HepG2 (cell line): ENCODE data around the gene PYGO2. TPM values are rescaled to one million over a fixed set of nuclear protein-coding genes. Genes with fewer than 3 reads are reported as not detected.

Experiments
- HNRNPL ChIP-seq: fragments of 200-400 bp; formaldehyde crosslinking; IDR thresholded peaks from 2 replicates; pipeline ENCODE4 v1.6.1; 2017; ENCODE audit warnings: mild to moderate bottlenecking, low read depth, low read length
- TBX2 ChIP-seq: sonication (generic); formaldehyde crosslinking; IDR thresholded peaks from 2 replicates; pipeline ENCODE4 v1.5.0; 2020; ENCODE audit warnings: missing genetic modification reagents, mild to moderate bottlenecking, borderline replicate concordance
- ZBTB7A ChIP-seq: sonication (generic); formaldehyde crosslinking; IDR thresholded peaks from 2 replicates; pipeline ENCODE4 v1.8.0; 2022; ENCODE audit warnings: mild to moderate bottlenecking, missing genetic modification reagents
- ZNF563 ChIP-seq: sonication (generic); formaldehyde crosslinking; IDR thresholded peaks from 2 replicates; pipeline ENCODE4 v1.8.0; 2022; ENCODE audit warnings: mild to moderate bottlenecking, moderate library complexity, missing genetic modification reagents
- ZNF776 ChIP-seq: sonication (generic); formaldehyde crosslinking; IDR thresholded peaks from 2 replicates; pipeline ENCODE4 v1.4.0; 2020; ENCODE audit warnings: mild to moderate bottlenecking, missing genetic modification reagents
- ZXDC ChIP-seq: sonication (generic); formaldehyde crosslinking; IDR thresholded peaks from 2 replicates; pipeline ENCODE4 v1.5.0; 2020; ENCODE audit warnings: mild to moderate bottlenecking, missing genetic modification reagents
- polyA plus RNA-seq, 8 experiments: library from polyadenylated mRNA; depleted of rRNA in 3 of 8; stranded (reverse) in 7 of 8; unstranded in 1 of 8; fragments of >200 nt; fragmentation: Illumina TruSeq in 4 of 8; extraction: Trizol in 4 of 8; gene quantifications; 2 replicates each; pipeline versions ENCODE4 v1.2.1 to v1.2.3, GENCODE V29; 2011 to 2016; ENCODE audit warnings: low read depth in 4 of 8, missing spikeins in 1 of 8, mixed read lengths in 1 of 8; ENCODE audit not compliant: insufficient read depth in 1 of 8
- total RNA-seq, 5 experiments: library from RNA; depleted of rRNA; stranded (reverse); fragments of >200 nt; fragmentation: Illumina TruSeq; extraction: Trizol; gene quantifications; 2 replicates each; pipeline ENCODE4 v1.2.3, GENCODE V29; 2016; ENCODE audit warnings: low read depth in 1 of 5
- TF ChIP-seq, protein P1 (sequence below): sonication (generic); formaldehyde crosslinking; IDR thresholded peaks from one replicate; pipeline ENCODE4 v1.5.1; 2020; ENCODE audit warnings: mild to moderate bottlenecking, missing genetic modification reagents; ENCODE audit errors: not compliant biosample characterization
- TF ChIP-seq, protein P2 (sequence below): sonication (generic); formaldehyde crosslinking; IDR thresholded peaks from 2 replicates; pipeline ENCODE4 v1.4.0; 2020; ENCODE audit warnings: mild to moderate bottlenecking, missing genetic modification reagents
- TF ChIP-seq, protein P3 (sequence below): IDR thresholded peaks from 2 replicates; pipeline ENCODE4 v1.6.1; 2016; ENCODE audit warnings: mild to moderate bottlenecking

PYGO2 gene
- total and polyA plus RNA-seq, 2 of the 13 experiments (the other 11 are each of a cell fraction or from before 2014, with no cell fraction given) = 20.3 to 21.8 TPM

- TF ChIP-seq, protein P1, sequence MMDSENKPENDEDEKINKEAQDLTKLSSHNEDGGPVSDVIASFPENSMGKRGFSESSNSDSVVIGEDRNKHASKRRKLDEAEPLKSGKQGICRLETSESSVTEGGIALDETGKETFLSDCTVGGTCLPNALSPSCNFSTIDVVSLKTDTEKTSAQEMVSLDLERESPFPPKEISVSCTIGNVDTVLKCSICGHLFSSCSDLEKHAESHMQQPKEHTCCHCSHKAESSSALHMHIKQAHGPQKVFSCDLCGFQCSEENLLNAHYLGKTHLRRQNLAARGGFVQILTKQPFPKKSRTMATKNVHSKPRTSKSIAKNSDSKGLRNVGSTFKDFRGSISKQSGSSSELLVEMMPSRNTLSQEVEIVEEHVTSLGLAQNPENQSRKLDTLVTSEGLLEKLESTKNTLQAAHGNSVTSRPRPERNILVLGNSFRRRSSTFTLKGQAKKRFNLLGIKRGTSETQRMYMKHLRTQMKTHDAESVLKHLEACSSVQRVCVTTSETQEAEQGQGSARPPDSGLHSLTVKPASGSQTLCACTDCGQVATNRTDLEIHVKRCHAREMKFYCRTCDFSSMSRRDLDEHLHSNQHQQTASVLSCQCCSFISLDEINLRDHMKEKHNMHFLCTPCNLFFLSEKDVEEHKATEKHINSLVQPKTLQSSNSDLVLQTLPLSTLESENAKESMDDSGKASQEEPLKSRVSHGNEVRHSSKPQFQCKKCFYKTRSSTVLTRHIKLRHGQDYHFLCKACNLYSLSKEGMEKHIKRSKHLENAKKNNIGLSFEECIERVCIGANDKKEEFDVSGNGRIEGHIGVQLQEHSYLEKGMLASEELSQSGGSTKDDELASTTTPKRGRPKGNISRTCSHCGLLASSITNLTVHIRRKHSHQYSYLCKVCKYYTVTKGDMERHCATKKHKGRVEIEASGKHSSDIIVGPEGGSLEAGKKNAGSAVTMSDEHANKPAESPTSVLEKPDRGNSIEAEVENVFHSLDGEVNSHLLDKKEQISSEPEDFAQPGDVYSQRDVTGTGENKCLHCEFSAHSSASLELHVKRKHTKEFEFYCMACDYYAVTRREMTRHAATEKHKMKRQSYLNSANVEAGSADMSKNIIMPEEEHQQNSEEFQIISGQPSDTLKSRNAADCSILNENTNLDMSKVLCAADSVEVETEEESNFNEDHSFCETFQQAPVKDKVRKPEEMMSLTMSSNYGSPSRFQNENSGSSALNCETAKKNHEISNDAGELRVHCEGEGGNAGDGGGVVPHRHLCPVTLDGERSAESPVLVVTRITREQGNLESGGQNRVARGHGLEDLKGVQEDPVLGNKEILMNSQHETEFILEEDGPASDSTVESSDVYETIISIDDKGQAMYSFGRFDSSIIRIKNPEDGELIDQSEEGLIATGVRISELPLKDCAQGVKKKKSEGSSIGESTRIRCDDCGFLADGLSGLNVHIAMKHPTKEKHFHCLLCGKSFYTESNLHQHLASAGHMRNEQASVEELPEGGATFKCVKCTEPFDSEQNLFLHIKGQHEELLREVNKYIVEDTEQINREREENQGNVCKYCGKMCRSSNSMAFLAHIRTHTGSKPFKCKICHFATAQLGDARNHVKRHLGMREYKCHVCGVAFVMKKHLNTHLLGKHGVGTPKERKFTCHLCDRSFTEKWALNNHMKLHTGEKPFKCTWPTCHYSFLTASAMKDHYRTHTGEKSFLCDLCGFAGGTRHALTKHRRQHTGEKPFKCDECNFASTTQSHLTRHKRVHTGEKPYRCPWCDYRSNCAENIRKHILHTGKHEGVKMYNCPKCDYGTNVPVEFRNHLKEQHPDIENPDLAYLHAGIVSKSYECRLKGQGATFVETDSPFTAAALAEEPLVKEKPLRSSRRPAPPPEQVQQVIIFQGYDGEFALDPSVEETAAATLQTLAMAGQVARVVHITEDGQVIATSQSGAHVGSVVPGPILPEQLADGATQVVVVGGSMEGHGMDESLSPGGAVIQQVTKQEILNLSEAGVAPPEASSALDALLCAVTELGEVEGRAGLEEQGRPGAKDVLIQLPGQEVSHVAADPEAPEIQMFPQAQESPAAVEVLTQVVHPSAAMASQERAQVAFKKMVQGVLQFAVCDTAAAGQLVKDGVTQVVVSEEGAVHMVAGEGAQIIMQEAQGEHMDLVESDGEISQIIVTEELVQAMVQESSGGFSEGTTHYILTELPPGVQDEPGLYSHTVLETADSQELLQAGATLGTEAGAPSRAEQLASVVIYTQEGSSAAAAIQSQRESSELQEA = no peak
- TF ChIP-seq ZXDC (CRISPR knock-in tag) (no peak), HNRNPL (peak; percentile 91), ZNF776 (CRISPR knock-in tag) (no peak), ZNF563 (no peak), ZBTB7A (CRISPR knock-in tag) (no peak), TBX2 (CRISPR knock-in tag) (no peak)
- TF ChIP-seq, protein P2, sequence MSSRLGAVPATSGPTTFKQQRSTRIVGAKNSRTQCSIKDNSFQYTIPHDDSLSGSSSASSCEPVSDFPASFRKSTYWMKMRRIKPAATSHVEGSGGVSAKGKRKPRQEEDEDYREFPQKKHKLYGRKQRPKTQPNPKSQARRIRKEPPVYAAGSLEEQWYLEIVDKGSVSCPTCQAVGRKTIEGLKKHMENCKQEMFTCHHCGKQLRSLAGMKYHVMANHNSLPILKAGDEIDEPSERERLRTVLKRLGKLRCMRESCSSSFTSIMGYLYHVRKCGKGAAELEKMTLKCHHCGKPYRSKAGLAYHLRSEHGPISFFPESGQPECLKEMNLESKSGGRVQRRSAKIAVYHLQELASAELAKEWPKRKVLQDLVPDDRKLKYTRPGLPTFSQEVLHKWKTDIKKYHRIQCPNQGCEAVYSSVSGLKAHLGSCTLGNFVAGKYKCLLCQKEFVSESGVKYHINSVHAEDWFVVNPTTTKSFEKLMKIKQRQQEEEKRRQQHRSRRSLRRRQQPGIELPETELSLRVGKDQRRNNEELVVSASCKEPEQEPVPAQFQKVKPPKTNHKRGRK (CRISPR knock-in tag) = no peak
- TF ChIP-seq, protein P3, sequence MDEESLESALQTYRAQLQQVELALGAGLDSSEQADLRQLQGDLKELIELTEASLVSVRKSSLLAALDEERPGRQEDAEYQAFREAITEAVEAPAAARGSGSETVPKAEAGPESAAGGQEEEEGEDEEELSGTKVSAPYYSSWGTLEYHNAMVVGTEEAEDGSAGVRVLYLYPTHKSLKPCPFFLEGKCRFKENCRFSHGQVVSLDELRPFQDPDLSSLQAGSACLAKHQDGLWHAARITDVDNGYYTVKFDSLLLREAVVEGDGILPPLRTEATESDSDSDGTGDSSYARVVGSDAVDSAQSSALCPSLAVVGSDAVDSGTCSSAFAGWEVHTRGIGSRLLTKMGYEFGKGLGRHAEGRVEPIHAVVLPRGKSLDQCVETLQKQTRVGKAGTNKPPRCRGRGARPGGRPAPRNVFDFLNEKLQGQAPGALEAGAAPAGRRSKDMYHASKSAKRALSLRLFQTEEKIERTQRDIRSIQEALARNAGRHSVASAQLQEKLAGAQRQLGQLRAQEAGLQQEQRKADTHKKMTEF = no peak
Measured at GRCh38 chr1:155005076-155006011, 43.8 kb upstream of the PYGO2 start (continued).
